Endodermal cell (in vitro differentiated cells): ENCODE results near the gene CHN2. TPM values are rescaled to one million over a fixed set of nuclear protein-coding genes. Genes with fewer than 3 reads are reported as not detected.

Source experiments
- DNase-seq: peaks from one replicate; pipeline ENCODE4 v3.0.0-alpha.2; 2017
- H3K27ac ChIP-seq: 2 replicates; pipeline ENCODE4 v1.5.1; 2013; ENCODE audit warnings: mild to moderate bottlenecking, low read depth, low read length, moderate library complexity
- H3K27me3 ChIP-seq: 2 replicates; pipeline ENCODE4 v1.6.1; 2013; ENCODE audit warnings: mild to moderate bottlenecking, low read length, moderate library complexity; ENCODE audit not compliant: insufficient read depth, control insufficient read depth, poor library complexity, severe bottlenecking
- H3K36me3 ChIP-seq: 2 replicates; pipeline ENCODE4 v1.7.0; 2013; ENCODE audit warnings: mild to moderate bottlenecking, low read length, moderate library complexity; ENCODE audit not compliant: control insufficient read depth, insufficient read depth
- H3K4me1 ChIP-seq: one replicate; pipeline ENCODE4 v1.7.0; 2013; ENCODE audit warnings: low read length; ENCODE audit not compliant: control insufficient read depth, insufficient read depth
- H3K4me3 ChIP-seq: 2 replicates; pipeline ENCODE4 v1.5.1; 2013; ENCODE audit warnings: mild to moderate bottlenecking, low read length, moderate library complexity
- H3K9ac ChIP-seq: 2 replicates; pipeline ENCODE4 v1.6.1; 2013; ENCODE audit warnings: mild to moderate bottlenecking, low read length, moderate library complexity; ENCODE audit not compliant: poor library complexity, severe bottlenecking; ENCODE audit errors: extremely low read depth
- H3K9me3 ChIP-seq: 2 replicates; pipeline ENCODE4 v1.6.1; 2013; ENCODE audit warnings: mild to moderate bottlenecking, low read length, moderate library complexity; ENCODE audit not compliant: control insufficient read depth
- H3K27ac Mint-ChIP-seq: 2 replicates; pipeline ENCODE4 v1.8.0; 2020; ENCODE audit warnings: mixed read lengths
- H3K27me3 Mint-ChIP-seq: 2 replicates; pipeline ENCODE4 v1.8.0; 2021; ENCODE audit warnings: mild to moderate bottlenecking, mixed read lengths; ENCODE audit not compliant: insufficient read depth
- H3K36me3 Mint-ChIP-seq: 2 replicates; pipeline ENCODE4 v1.8.0; 2020; ENCODE audit warnings: low read depth, mixed read lengths
- H3K4me1 Mint-ChIP-seq: 2 replicates; pipeline ENCODE4 v1.8.0; 2020; ENCODE audit warnings: mixed read lengths
- H3K4me3 Mint-ChIP-seq: 2 replicates; pipeline ENCODE4 v1.8.0; 2020; ENCODE audit warnings: mild to moderate bottlenecking, moderate library complexity, mixed read lengths
- H3K9me3 Mint-ChIP-seq: 2 replicates; pipeline ENCODE4 v1.8.0; 2020; ENCODE audit warnings: mild to moderate bottlenecking, mixed read lengths
- CTCF ChIP-seq: fragments of 200-600 bp; sonication (generic); conservative IDR thresholded peaks from 2 replicates; pipeline ENCODE4 v1.5.0; 2021; ENCODE audit warnings: antibody characterized with exemption, mild to moderate bottlenecking
- WGBS, 2 experiments: methylation state at CpG; one replicate each; pipeline versions ENCODE4 v1.1.5 to v1.1.7; 2013; ENCODE audit warnings: missing lambda C conversion rate in 2 of 2, mixed read lengths in 1 of 2; ENCODE audit not compliant: insufficient coverage in 1 of 2, insufficient read length in 1 of 2; 5-methylcytosine and 5-hydroxymethylcytosine counted together
- total RNA-seq, 2 donors: library from RNA; stranded (reverse); fragmentation: NEBNext Ultra II Directional in 1 of 2; extraction: Animal tissue kit (Norgen Biotek cat#: 25700) in 1 of 2; gene quantifications; 2 replicates in 1 of 2; 3 replicates in 1 of 2; pipeline ENCODE4 v1.2.1, GENCODE V29; 2021

Gene CHN2
- total RNA-seq, 2 donors from 2014 or later, result 14.0 to 14.1 TPM

DNA sequence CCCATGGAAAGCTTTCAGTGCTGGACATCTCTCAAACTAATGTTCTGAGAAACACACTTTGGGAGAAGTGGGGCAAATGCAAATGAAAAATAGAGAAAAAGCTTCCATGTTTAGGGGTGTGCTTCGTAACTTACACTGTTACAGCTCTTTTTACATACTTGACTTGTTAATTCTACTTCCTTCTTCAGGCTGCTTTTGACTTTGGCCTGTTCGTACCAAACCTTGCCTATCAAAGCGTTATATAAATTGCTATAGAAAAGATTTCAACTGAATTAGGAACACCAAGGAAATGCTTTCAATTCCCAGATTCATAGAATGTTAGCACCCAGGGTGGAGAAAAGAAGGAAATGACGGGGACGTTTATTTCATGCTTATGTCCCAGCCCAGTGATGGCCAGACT lies 228.3 kb downstream of the CHN2 start:
- H3K4me1 Mint-ChIP-seq, result peaks cover 4% of the 10 kb centered on the region
- WGBS, 2 experiments, result 80 to 87% methylated on average over 1 to 5 of the region's 5 CpGs
- no peaks in the 10 kb centered on the region for H3K9me3 ChIP-seq

GRCh38 chr7:29424295-29424983 lies 229.9 kb downstream of the CHN2 start:
- H3K9me3 ChIP-seq, result no peaks in the 10 kb centered on the region
- H3K9ac ChIP-seq, result no peak overlapping the region
- Mint-ChIP-seq H3K4me3 (no peak overlapping the region), H3K9me3 (no peaks in the 10 kb centered on the region), H3K27me3 (peaks cover 3% of the 10 kb centered on the region), H3K27ac (no peak overlapping the region), H3K36me3 (no peaks in the 10 kb centered on the region), H3K4me1 (peaks cover 4% of the 10 kb centered on the region)
- 89 to 96% methylated on average over 6 to 7 of the region's 7 CpGs for WGBS, 2 experiments
- H3K36me3 ChIP-seq, result no peaks in the 10 kb centered on the region
- no peaks in the 10 kb centered on the region for H3K4me1 ChIP-seq
- H3K4me3 ChIP-seq, result no peak overlapping the region
- TF ChIP-seq CTCF, result no peak
- DNase-seq, result no peak
- no peak overlapping the region for H3K27ac ChIP-seq
- no peaks in the 10 kb centered on the region for H3K27me3 ChIP-seq

More for the DNA sequence above, 228.3 kb downstream of the CHN2 start:
- no peak for DNase-seq
- H3K36me3 ChIP-seq, result no peaks in the 10 kb centered on the region
- Mint-ChIP-seq H3K27me3 (peaks cover 3% of the 10 kb centered on the region), H3K4me3 (no peak overlapping the region), H3K9me3 (no peaks in the 10 kb centered on the region), H3K27ac (no peak overlapping the region), H3K36me3 (no peaks in the 10 kb centered on the region)
- no peaks in the 10 kb centered on the region for H3K4me1 ChIP-seq
- H3K27me3 ChIP-seq, result no peaks in the 10 kb centered on the region
- no peak overlapping the region for H3K4me3 ChIP-seq
- H3K27ac ChIP-seq, result no peak overlapping the region
- no peak overlapping the region for H3K9ac ChIP-seq
- no peak for TF ChIP-seq CTCF

DNA sequence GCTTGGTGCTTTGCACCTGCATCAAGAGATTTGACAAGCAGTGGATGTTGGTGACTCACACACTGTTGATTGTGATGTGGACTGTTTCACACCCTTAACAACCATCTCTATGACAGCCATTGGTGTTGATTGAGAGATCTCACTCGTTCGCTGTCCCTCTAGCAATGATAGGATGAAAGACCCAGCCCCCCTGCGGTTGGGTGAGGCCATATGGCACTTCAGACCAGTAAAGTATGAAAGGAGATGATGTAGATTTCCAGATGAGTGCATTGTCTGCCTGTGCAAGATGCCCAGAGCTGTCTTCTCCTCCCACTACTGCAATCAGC lies 230.4 kb downstream of the CHN2 start:
- H3K9me3 Mint-ChIP-seq, result no peaks in the 10 kb centered on the region
- Histone ChIP-seq H3K9me3 (no peaks in the 10 kb centered on the region), H3K9ac (no peak overlapping the region), H3K27ac (no peak overlapping the region), H3K4me3 (no peak overlapping the region), H3K27me3 (no peaks in the 10 kb centered on the region), H3K36me3 (no peaks in the 10 kb centered on the region), H3K4me1 (no peaks in the 10 kb centered on the region)
- no peaks in the 10 kb centered on the region for H3K36me3 Mint-ChIP-seq
- WGBS, 2 experiments, result 88 to 100% methylated on average over 3 of the region's 3 CpGs
- H3K4me3 Mint-ChIP-seq, result no peak overlapping the region
- H3K4me1 Mint-ChIP-seq, result peaks cover 4% of the 10 kb centered on the region
- no peak for DNase-seq
- peaks cover 3% of the 10 kb centered on the region for H3K27me3 Mint-ChIP-seq
- no peak for TF ChIP-seq CTCF
- H3K27ac Mint-ChIP-seq, result no peak overlapping the region
